GM18526 (cell line): ENCODE results near the gene LIX1.

ENCODE experiments used
- POLR2A ChIP-seq: IDR thresholded peaks from 3 replicates; pipeline ENCODE4 v1.6.1; 2011; ENCODE audit not compliant: insufficient read length; ENCODE audit errors: extremely low read depth

Gene LIX1

GRCh38 chr5:97073420-97073819 lies 69.0 kb downstream of the LIX1 start:
- no peak for TF ChIP-seq POLR2A

- TF ChIP-seq POLR2A = no peak
These were observed 69.7 kb downstream of the LIX1 start for GRCh38 chr5:97072696-97073095.

- TF ChIP-seq POLR2A = no peak
These were observed 70.4 kb downstream of the LIX1 start for GRCh38 chr5:97071993-97072392.

GRCh38 chr5:97071101-97071500 lies 71.3 kb downstream of the LIX1 start:
- TF ChIP-seq POLR2A = no peak

GRCh38 chr5:97070234-97070633 lies 72.2 kb downstream of the LIX1 start:
- no peak for TF ChIP-seq POLR2A

DNA sequence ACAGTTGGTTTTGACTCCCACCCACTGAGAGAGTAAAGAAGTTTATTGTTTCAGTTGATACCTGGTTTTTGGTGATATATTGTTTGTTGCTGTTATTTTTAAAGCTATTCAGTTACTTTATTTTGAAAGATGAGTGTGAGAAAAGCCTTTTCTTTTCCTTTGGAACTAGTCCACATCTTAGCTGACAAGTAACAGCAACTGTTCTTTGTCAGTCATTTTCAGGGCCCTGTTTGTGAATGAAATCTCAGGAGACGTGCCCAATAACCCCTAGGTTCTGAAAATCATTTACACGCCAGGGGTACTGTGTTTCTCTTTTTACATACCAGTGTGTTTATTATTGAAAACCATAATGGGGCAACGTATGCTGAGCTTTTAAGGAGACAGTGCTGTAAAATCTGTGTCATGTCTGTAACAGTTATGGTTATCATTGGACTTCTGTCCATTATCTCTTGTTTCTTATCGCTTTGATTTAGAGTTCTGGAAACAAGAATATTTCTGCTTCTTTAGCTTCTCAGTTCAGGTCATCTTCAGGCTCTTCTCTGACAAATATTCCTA lies 75.0 kb downstream of the LIX1 start:
- TF ChIP-seq POLR2A = no peak

DNA sequence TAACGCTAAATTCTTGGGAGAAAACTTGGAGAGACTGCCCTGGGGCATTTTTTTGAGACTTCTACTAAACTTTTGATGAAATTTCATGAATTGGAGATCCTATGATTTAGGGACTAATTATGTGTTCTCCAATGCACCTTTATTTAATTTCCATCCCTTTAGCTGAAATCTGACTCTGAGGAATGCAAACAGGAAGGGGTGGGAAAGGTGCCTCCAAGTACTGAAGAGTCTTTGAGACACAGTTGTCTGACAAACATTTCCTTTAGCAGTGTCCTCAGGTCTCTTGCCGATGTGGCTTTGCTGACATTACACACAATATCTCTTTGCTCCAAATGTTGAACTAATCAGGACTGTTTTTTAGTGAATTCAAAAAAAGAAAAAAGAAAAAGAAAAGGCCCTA lies 76.9 kb downstream of the LIX1 start:
- TF ChIP-seq POLR2A = no peak

- TF ChIP-seq POLR2A = no peak
These were observed 79.2 kb downstream of the LIX1 start for GRCh38 chr5:97063251-97063650.

DNA sequence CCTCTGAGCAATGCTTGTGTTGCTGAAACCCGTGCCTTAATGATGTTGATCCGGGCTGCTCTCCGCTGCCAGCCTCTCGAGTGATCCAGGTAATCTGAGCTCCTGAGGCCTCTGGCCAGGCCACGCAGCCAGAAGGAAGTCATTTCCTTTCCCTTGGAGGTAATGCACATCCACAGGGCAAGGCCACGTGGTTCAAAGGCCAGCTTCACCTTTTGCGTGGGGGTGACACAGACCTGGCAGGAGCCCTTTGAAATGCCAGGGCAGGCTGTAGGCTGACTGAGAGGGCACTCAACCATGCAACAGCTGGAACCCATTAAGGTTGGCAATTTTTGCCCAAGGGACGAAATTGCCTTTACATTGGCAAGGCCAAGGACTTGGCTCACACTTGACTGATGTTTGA lies 80.4 kb downstream of the LIX1 start:
- no peak for TF ChIP-seq POLR2A

DNA sequence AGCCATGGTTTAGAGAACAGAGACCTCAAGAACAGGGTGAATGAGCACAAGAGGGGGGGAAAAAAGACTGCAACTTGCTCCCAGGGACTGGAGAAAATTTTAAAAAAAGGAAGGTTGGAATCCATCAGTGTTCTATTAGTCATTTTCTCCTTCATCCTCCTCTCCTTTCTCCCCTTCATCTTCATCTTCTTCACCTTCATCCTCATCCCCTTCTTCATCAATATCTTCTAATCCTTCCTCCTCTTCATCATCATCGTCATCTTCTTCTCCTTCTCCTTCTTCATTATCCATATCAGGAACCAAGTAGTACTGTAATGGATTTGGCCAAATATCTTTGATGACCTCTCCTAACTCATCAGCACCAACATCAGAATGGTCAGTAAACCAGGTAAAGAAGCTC lies 86.1 kb downstream of the LIX1 start:
- TF ChIP-seq POLR2A = no peak

DNA sequence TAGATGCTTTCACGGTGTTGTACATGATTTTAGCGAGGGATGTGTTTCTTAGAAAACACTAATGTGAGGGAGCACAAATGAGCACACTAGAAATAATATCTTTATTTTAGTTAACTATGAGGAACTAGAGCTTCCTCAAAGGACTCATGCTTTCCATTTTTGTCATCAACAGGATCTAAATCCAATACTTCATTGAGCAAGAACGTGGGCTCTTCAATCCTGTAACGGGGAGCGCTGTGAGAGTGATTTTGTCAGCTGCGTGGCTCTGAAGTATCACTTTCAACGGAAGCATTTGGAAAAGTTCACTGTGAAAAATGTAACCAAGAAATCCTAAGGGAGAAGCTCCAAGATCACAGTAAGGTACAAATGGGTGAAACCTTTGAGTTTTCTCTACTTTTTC lies 93.2 kb downstream of the LIX1 start:
- TF ChIP-seq POLR2A = no peak

DNA sequence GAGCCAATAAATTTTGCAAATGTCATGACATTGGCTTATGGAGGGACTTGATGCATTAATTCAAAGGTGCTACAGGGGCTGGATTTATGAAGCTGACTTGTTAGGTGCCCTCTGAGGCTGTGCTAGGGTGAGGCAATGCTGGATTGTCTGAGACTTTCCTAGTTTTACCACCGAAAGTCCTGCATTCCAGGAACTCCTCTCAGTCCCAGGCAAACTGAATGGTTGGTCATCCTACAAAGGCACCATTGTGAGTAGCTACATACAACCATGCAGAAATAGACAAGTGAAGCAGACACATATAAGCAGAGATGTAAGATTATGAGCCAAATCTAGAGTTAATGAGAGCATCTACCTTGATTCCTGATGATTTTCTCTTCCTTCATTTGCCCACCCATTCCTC lies 95.3 kb downstream of the LIX1 start:
- no peak for TF ChIP-seq POLR2A

DNA sequence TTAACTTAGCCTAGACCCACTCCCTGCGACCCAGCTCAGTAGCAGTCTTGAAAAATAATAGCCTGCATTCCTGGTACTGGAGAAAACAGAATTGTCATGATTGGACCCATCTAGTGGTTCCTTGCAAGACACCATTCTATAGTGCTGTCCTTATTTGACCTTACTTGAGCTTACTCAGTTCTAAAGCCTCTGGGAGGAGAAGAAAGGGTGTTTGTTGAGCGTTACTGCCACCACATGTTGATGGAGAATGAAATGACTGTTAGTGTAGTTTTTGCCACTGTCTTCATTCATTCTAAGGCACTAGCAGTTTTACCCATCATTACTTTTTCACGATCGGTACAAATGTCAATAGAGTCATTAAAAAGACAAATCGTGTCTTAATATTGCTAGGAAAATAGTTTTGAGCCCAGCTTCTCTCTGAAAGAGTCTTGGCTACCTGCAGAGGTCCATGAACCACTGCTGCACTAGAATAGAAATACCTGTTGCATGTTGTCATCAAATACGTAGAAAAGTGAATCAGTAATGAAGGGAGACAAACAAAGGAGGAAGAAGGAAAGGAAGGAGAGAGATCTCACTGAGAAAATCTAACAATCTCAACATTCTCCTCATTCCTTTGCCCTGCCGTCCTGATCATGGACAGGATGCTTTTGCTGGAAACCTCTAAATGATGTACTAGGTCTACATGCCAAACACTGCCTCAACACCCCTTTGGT lies 96.0 kb downstream of the LIX1 start:
- no peak for TF ChIP-seq POLR2A

- TF ChIP-seq POLR2A = no peak
These were observed 98.4 kb downstream of the LIX1 start for GRCh38 chr5:97044052-97044451.

- no peak for TF ChIP-seq POLR2A
These were observed 98.9 kb downstream of the LIX1 start for GRCh38 chr5:97043511-97043910.

DNA sequence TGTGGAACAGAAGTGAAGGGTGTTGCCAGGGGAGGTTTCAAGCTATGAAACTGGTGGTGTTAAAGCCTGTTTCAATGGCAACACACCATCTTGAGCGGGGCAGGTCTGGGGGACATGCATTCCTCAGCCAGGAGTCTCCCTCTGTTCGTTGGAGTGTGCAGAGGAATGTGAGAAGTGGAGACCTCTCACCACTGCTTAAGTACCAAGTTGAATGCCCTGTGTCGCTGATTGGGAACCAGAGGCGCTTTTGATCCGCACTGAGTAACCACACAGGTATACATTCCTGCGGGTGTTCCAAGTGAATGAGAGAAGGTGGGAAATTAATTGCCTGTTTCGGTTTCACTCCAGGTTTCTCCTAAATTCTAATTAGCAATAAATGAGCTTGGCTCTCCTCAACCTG lies 99.4 kb downstream of the LIX1 start:
- TF ChIP-seq POLR2A = no peak
